ENCODE measurements around the gene PNMA8A. TPM values are rescaled to one million over a fixed set of nuclear protein-coding genes. Genes with fewer than 3 reads are reported as not detected.

The PNMA8A gene
- total RNA-seq, 2 donors from 2014 or later = 4.3 to 6.5 TPM

GRCh38 chr19:46431824-46432223 is 39.5 kb downstream of the PNMA8A start:
- intact Hi-C loops (cut with DNase I) = no loop called here
- H3K9me3 ChIP-seq = no peaks in the 10 kb centered on the region
- ATAC-seq (peak; percentile 77), DNase-seq (peak; percentile 34 to 74 (median 60))
- no peak overlapping the region for H3K27ac ChIP-seq
- peaks cover 2% of the 10 kb centered on the region for H3K4me1 ChIP-seq
- peak; percentile 18 to 73 (median 29) for TF ChIP-seq CTCF (IDR thresholded peaks at IDR 0.05)
- TF ChIP-seq POLR2A (IDR thresholded peaks at IDR 0.05) = no peak
- no peaks in the 10 kb centered on the region for H3K36me3 ChIP-seq (replicated peaks in 1 of 2; ENCODE audit: insufficient read depth in 1 of 2, low read depth in 2 of 2)
- H3K27me3 ChIP-seq = no peaks in the 10 kb centered on the region
- no peak overlapping the region for H3K4me3 ChIP-seq
- 15 to 17% methylated on average over 9 to 10 of the region's 10 CpGs for WGBS, 2 donors

- Histone ChIP-seq H3K4me1 (peaks cover 15% of the 10 kb centered on the region), H3K9me3 (no peaks in the 10 kb centered on the region), H3K27ac (no peak overlapping the region), H3K36me3 (replicated peaks in 1 of 2; ENCODE audit: insufficient read depth in 1 of 2, low read depth in 2 of 2) (no peaks in the 10 kb centered on the region), H3K27me3 (no peaks in the 10 kb centered on the region), H3K4me3 (no peak overlapping the region)
- intact Hi-C loops (cut with DNase I) = no loop called here
- no peak for ATAC-seq
- 75 to 76% methylated on average over 4 of the region's 4 CpGs for WGBS, 2 donors
- TF ChIP-seq CTCF (IDR thresholded peaks at IDR 0.05) (no peak), POLR2A (IDR thresholded peaks at IDR 0.05) (no peak)
- DNase-seq = no peak
These were observed 41.4 kb downstream of the PNMA8A start for GRCh38 chr19:46429999-46430398.

GRCh38 chr19:46428239-46429135 is 42.9 kb downstream of the PNMA8A start, which contains the start of gene PNMA8C:
Gene PNMA8C (minus strand): TSS chr19:46428936. CDS start chr19:46428359, 577 bp downstream.
- H3K27ac ChIP-seq = no peak within 1 kb of the TSS
- TF ChIP-seq POLR2A (IDR thresholded peaks at IDR 0.05) (no peak), CTCF (IDR thresholded peaks at IDR 0.05) (no peak)
- no peaks in the 10 kb centered on the region for H3K27me3 ChIP-seq
- H3K4me1 ChIP-seq = peaks cover 15% of the 10 kb centered on the region
- H3K9me3 ChIP-seq = no peaks in the 10 kb centered on the region
- intact Hi-C loops (cut with DNase I) = no loop called here
- H3K4me3 ChIP-seq = no peak within 1 kb of the TSS
- peak; percentile 48 to 71 (median 64) for DNase-seq
- no peak for ATAC-seq
- WGBS, 2 donors = 29 to 31% methylated on average over 11 to 47 of the region's 52 CpGs
- no peaks in the 10 kb centered on the region for H3K36me3 ChIP-seq (replicated peaks in 1 of 2; ENCODE audit: insufficient read depth in 1 of 2, low read depth in 2 of 2)

GRCh38 chr19:46427518-46428045 is 43.8 kb downstream of the PNMA8A start:
- peaks cover 15% of the 10 kb centered on the region for H3K4me1 ChIP-seq
- TF ChIP-seq CTCF (IDR thresholded peaks at IDR 0.05) (no peak), POLR2A (IDR thresholded peaks at IDR 0.05) (no peak)
- H3K27me3 ChIP-seq = no peaks in the 10 kb centered on the region
- DNase-seq (no peak), ATAC-seq (no peak)
- H3K4me3 ChIP-seq = no peak overlapping the region
- no peak overlapping the region for H3K27ac ChIP-seq
- H3K36me3 ChIP-seq (replicated peaks in 1 of 2; ENCODE audit: insufficient read depth in 1 of 2, low read depth in 2 of 2) = no peaks in the 10 kb centered on the region
- WGBS, 2 donors = 69 to 75% methylated on average over 17 of the region's 17 CpGs
- no peaks in the 10 kb centered on the region for H3K9me3 ChIP-seq
- intact Hi-C loops (cut with DNase I) = no loop called here
